PC-3 (cell line): ENCODE results near the gene CTSE. TPM values are rescaled to one million over a fixed set of nuclear protein-coding genes. Genes with fewer than 3 reads are reported as not detected.

Source experiments
- ATAC-seq: fragments of 200-7000 bp; cut with Tn5 transposase; 2 replicates; pipeline ENCODE4 v1.9.1; 2020; ENCODE audit warnings: mild to moderate bottlenecking, moderate library complexity
- BruUV-seq: library from RNA; stranded (reverse); fragments of 400-500 nt; replicated peaks from 2 replicates; lab custom pipeline; 2021; lab: Mats Ljungman, UMichigan
- CTCF ChIA-PET: fragments of 300-600 bp; sonication (Branson Sonifier 250); formaldehyde crosslinking; loops from one replicate; lab custom pipeline; 2022; ENCODE audit warnings: antibody characterized with exemption; lab: Charles Lee
- POLR2A ChIA-PET: fragments of 300-600 bp; sonication (Branson Sonifier 250); formaldehyde crosslinking; loops from one replicate; lab custom pipeline; 2022; ENCODE audit warnings: antibody characterized with exemption; ENCODE audit not compliant: unreplicated experiment; lab: Charles Lee
- DNase-seq: peaks from one replicate; pipeline ENCODE4 v3.0.0-alpha.2; 2015
- H2AFZ ChIP-seq: fragments of 300-600 bp; sonication (generic); 2 replicates; pipeline ENCODE4 v1.6.0; 2016; ENCODE audit warnings: antibody characterized with exemption, low read length
- H3F3A ChIP-seq: fragments of 300-600 bp; sonication (generic); one replicate; pipeline ENCODE4 v1.6.0; 2017; ENCODE audit warnings: antibody characterized with exemption, low read length, control low read depth, mild to moderate bottlenecking; ENCODE audit not compliant: unreplicated experiment
- H3K27ac ChIP-seq: fragments of 300-600 bp; sonication (generic); 2 replicates; pipeline ENCODE4 v1.5.1; 2016; ENCODE audit warnings: mild to moderate bottlenecking, low read length
- H3K27me3 ChIP-seq: fragments of 300-600 bp; sonication (generic); 2 replicates; pipeline ENCODE4 v1.6.1; 2016; ENCODE audit warnings: low read length, mixed read lengths
- H3K36me3 ChIP-seq: fragments of 300-600 bp; sonication (generic); 2 replicates; pipeline ENCODE4 v1.6.1; 2016; ENCODE audit warnings: low read depth, mixed run types, low read length, mixed read lengths
- H3K4me1 ChIP-seq: fragments of 300-600 bp; sonication (generic); 2 replicates; pipeline ENCODE4 v1.5.1; 2016; ENCODE audit warnings: low read length; ENCODE audit not compliant: insufficient read depth
- H3K4me2 ChIP-seq: fragments of 300-600 bp; sonication (generic); 2 replicates; pipeline ENCODE4 v1.6.0; 2016; ENCODE audit warnings: low read length
- H3K4me3 ChIP-seq: fragments of 300-600 bp; sonication (generic); 2 replicates; pipeline ENCODE4 v1.5.1; 2016; ENCODE audit warnings: mild to moderate bottlenecking, low read length, mixed read lengths
- H3K79me2 ChIP-seq: fragments of 300-600 bp; sonication (generic); 2 replicates; pipeline ENCODE4 v1.6.1; 2017; ENCODE audit warnings: low read length, mixed read lengths
- H3K9ac ChIP-seq: fragments of 300-600 bp; sonication (generic); 2 replicates; pipeline ENCODE4 v1.6.0; 2016; ENCODE audit warnings: mild to moderate bottlenecking, low read length
- H3K9me2 ChIP-seq: fragments of 300-600 bp; sonication (generic); replicated peaks from 2 replicates; pipeline ENCODE4 v1.6.1; 2016; ENCODE audit warnings: mixed run types, low read length, mixed read lengths
- H3K9me3 ChIP-seq: fragments of 300-600 bp; sonication (generic); 2 replicates; pipeline ENCODE4 v1.6.1; 2016; ENCODE audit warnings: low read length, mixed read lengths
- H4K20me1 ChIP-seq: fragments of 300-600 bp; sonication (generic); 2 replicates; pipeline ENCODE4 v1.6.1; 2016; ENCODE audit warnings: low read length, mixed read lengths
- CTCF ChIP-seq: fragments of 300-600 bp; sonication (generic); conservative IDR thresholded peaks from 2 replicates; pipeline ENCODE4 v1.5.1; 2017; ENCODE audit warnings: antibody characterized with exemption, low read depth, mild to moderate bottlenecking, low read length
- EZH2 ChIP-seq: fragments of 300-600 bp; sonication (generic); IDR thresholded peaks from one replicate; pipeline ENCODE4 v1.6.1; 2017; ENCODE audit warnings: antibody characterized with exemption, mild to moderate bottlenecking, low read length; ENCODE audit not compliant: unreplicated experiment
- EZH2phosphoT487 ChIP-seq: fragments of 300-600 bp; sonication (generic); IDR thresholded peaks from 2 replicates; pipeline ENCODE4 v1.6.1; 2018; ENCODE audit warnings: mild to moderate bottlenecking, antibody characterized with exemption, low read length, borderline replicate concordance
- intact Hi-C: fragments of 100-400 bp; cut with micrococcal nuclease; formaldehyde crosslinking; loops from 2 replicates; pipeline ENCODE4 v1.9.0; 2023
- total RNA-seq: library from RNA; depleted of rRNA; stranded (reverse); fragments of >200 nt; gene quantifications from 2 replicates; pipeline ENCODE4 v1.2.3, GENCODE V29; 2014

CTSE gene
- total RNA-seq, 1 experiment from 2014 or later, result 0.51 TPM

- intact Hi-C loops, result no loop called here
- Histone ChIP-seq H3K4me1 (peaks cover 9% of the 10 kb centered on the region; the same call in 1 of the 2 replicates), H4K20me1 (no peaks in the 10 kb centered on the region), H3K4me3 (no peak overlapping the region), H2AFZ (no peak overlapping the region), H3K36me3 (no peaks in the 10 kb centered on the region), H3F3A (no peaks in the 10 kb centered on the region), H3K27me3 (peaks cover 23% of the 10 kb centered on the region), H3K27ac (no peak overlapping the region), H3K9ac (no peak overlapping the region), H3K9me2 (no peaks in the 10 kb centered on the region), H3K9me3 (no peaks in the 10 kb centered on the region), H3K4me2 (no peak overlapping the region), H3K79me2 (no peaks in the 10 kb centered on the region)
- no TSS peak for BruUV-seq
- ChIA-PET CTCF (interaction anchor here (0.5 to 1.6 kb wide), 3 partner anchors 8 to 1537 kb away, joined by 3 to 15 read pairs (median 3); no protein-coding TSS in a partner anchor), POLR2A (interaction anchor here (0.7 kb wide), 1 partner anchor 123 kb away, joined by 3 read pairs; no protein-coding TSS in a partner anchor)
- ATAC-seq (no peak), DNase-seq (no peak)
- no peak for TF ChIP-seq EZH2
- TF ChIP-seq EZH2phosphoT487, result no peak
These were observed 38.2 kb downstream of the CTSE start for GRCh38 chr1:205985330-205986005.

- CTCF ChIA-PET, result interaction anchor here (0.6 to 1.3 kb wide), 5 partner anchors 14 to 325 kb away, joined by 3 to 9 read pairs (median 3); no protein-coding TSS in a partner anchor
- ATAC-seq (peak; percentile 91), DNase-seq (peak; percentile 78)
- Histone ChIP-seq H3K4me3 (no peak overlapping the region), H3F3A (no peaks in the 10 kb centered on the region), H3K4me2 (no peak overlapping the region), H3K9me2 (no peaks in the 10 kb centered on the region), H3K27me3 (peaks cover 9% of the 10 kb centered on the region), H3K27ac (no peak overlapping the region), H2AFZ (no peak overlapping the region), H3K9me3 (no peaks in the 10 kb centered on the region), H3K79me2 (no peaks in the 10 kb centered on the region), H4K20me1 (no peaks in the 10 kb centered on the region), H3K9ac (no peak overlapping the region), H3K4me1 (peaks cover 9% of the 10 kb centered on the region; the same call in 1 of the 2 replicates), H3K36me3 (no peaks in the 10 kb centered on the region)
- no TSS peak for BruUV-seq
- intact Hi-C loops, result loop anchor here (1.0 kb wide), 1 partner anchor 122 kb away; no protein-coding TSS in a partner anchor
- POLR2A ChIA-PET, result no interaction called here
- TF ChIP-seq EZH2 (no peak), EZH2phosphoT487 (no peak), CTCF (peak; percentile 93)
These were observed 39.6 kb downstream of the CTSE start for GRCh38 chr1:205983925-205984725.

- BruUV-seq, result no TSS peak
- Histone ChIP-seq H3K4me3 (no peak overlapping the region), H3K4me1 (peaks cover 9% of the 10 kb centered on the region; the same call in 1 of the 2 replicates), H3K9me2 (no peaks in the 10 kb centered on the region), H2AFZ (no peak overlapping the region), H3F3A (no peaks in the 10 kb centered on the region), H3K9me3 (no peaks in the 10 kb centered on the region), H3K79me2 (no peaks in the 10 kb centered on the region), H3K4me2 (no peak overlapping the region), H3K27me3 (no peaks in the 10 kb centered on the region), H3K9ac (no peak overlapping the region), H3K36me3 (no peaks in the 10 kb centered on the region), H3K27ac (no peak overlapping the region), H4K20me1 (no peaks in the 10 kb centered on the region)
- POLR2A ChIA-PET, result no interaction called here
- CTCF ChIA-PET, result interaction anchor here (1.1 kb wide), 1 partner anchor 127 kb away, joined by 4 read pairs; no protein-coding TSS in a partner anchor
- DNase-seq, result no peak
- no peak for ATAC-seq
- intact Hi-C loops, result no loop called here
- TF ChIP-seq EZH2, result no peak
- TF ChIP-seq EZH2phosphoT487, result no peak
- no peak for TF ChIP-seq CTCF
These were observed 42.4 kb downstream of the CTSE start for GRCh38 chr1:205981257-205981656.
